Measurements from ENCODE around the gene METTL24.
"Not testable (repeated sequence)": the region's sequence is repeated elsewhere in the genome, so short reads cannot be mapped to it uniquely, and the experiment has no call there.

The METTL24 gene

GRCh38 chr6:110315207-110315868 is 42.8 kb downstream of the METTL24 start:
- no peak for DNase-seq (ENCODE audit: low read depth)

- no peak for DNase-seq (ENCODE audit: low read depth)
Observed at GRCh38 chr6:110310861-110311446, 47.2 kb downstream of the METTL24 start.

- DNase-seq (ENCODE audit: low read depth) = not testable (repeated sequence)
Observed at GRCh38 chr6:110309432-110309831, 48.7 kb downstream of the METTL24 start.

- DNase-seq (ENCODE audit: low read depth) = no peak
Observed at GRCh38 chr6:110307368-110307767, 50.8 kb downstream of the METTL24 start.

GRCh38 chr6:110305832-110306231 is 52.3 kb downstream of the METTL24 start:
- not testable (repeated sequence) for DNase-seq (ENCODE audit: low read depth)

- DNase-seq (ENCODE audit: low read depth) = not testable (repeated sequence)
Observed at GRCh38 chr6:110303692-110304091, 54.5 kb downstream of the METTL24 start.

- no peak for DNase-seq (ENCODE audit: low read depth)
Observed at GRCh38 chr6:110298916-110299315, 59.2 kb downstream of the METTL24 start.

- DNase-seq (ENCODE audit: low read depth) = no peak
Observed at GRCh38 chr6:110298411-110298810, 59.7 kb downstream of the METTL24 start.

GRCh38 chr6:110296241-110297025 is 61.7 kb downstream of the METTL24 start:
- DNase-seq (ENCODE audit: low read depth) = no peak

GRCh38 chr6:110295451-110296165 is 62.5 kb downstream of the METTL24 start:
- no peak for DNase-seq (ENCODE audit: low read depth)

- no peak for DNase-seq (ENCODE audit: low read depth)
Observed at GRCh38 chr6:110287462-110288341, 70.4 kb downstream of the METTL24 start.

GRCh38 chr6:110285306-110286060 is 72.7 kb downstream of the METTL24 start:
- DNase-seq (ENCODE audit: low read depth) = no peak

GRCh38 chr6:110284855-110285254 is 73.3 kb downstream of the METTL24 start:
- no peak for DNase-seq (ENCODE audit: low read depth)

- DNase-seq (ENCODE audit: low read depth) = no peak
Observed at GRCh38 chr6:110283657-110284056, 74.5 kb downstream of the METTL24 start.

- DNase-seq (ENCODE audit: low read depth) = no peak
Observed at GRCh38 chr6:110282412-110282811, 75.7 kb downstream of the METTL24 start.

- DNase-seq (ENCODE audit: low read depth) = no peak
Observed at GRCh38 chr6:110277100-110277665, 81.0 kb downstream of the METTL24 start.

- not testable (repeated sequence) for DNase-seq (ENCODE audit: low read depth)
Observed at GRCh38 chr6:110272781-110273180, 85.4 kb downstream of the METTL24 start.

- no peak for DNase-seq (ENCODE audit: low read depth)
Observed at GRCh38 chr6:110271732-110272022, 86.5 kb downstream of the METTL24 start.

GRCh38 chr6:110270165-110270564 is 88.0 kb downstream of the METTL24 start:
- DNase-seq (ENCODE audit: low read depth) = no peak

GRCh38 chr6:110269623-110270022 is 88.5 kb downstream of the METTL24 start:
- no peak for DNase-seq (ENCODE audit: low read depth)

- DNase-seq (ENCODE audit: low read depth) = no peak
Observed at GRCh38 chr6:110266996-110267395, 91.2 kb downstream of the METTL24 start.
